GM12878 (cell line): ENCODE measurements around the gene DPY19L3.

Experiments
- CBX3 ChIP-seq: fragments of 200-600 bp; sonication (generic); IDR thresholded peaks from 2 replicates; pipeline ENCODE4 v1.6.1; 2016; ENCODE audit warnings: low read depth, borderline replicate concordance
- HDAC2 ChIP-seq: fragments of 200-600 bp; sonication (generic); IDR thresholded peaks from 2 replicates; pipeline ENCODE4 v1.6.1; 2017
- HDAC6 ChIP-seq: fragments of 200-600 bp; sonication (generic); IDR thresholded peaks from one replicate; pipeline ENCODE4 v1.8.0; 2017; ENCODE audit warnings: antibody characterized with exemption; ENCODE audit not compliant: unreplicated experiment
- IRF3 ChIP-seq: fragments of 450-650 bp; IDR thresholded peaks from 2 replicates; pipeline ENCODE4 v1.6.1; 2014; ENCODE audit warnings: mild to moderate bottlenecking
- NFIC ChIP-seq: IDR thresholded peaks from 2 replicates; pipeline ENCODE4 v1.6.1; 2012; ENCODE audit warnings: low read depth, mild to moderate bottlenecking, inconsistent platforms, low read length, moderate library complexity
- PAX8 ChIP-seq: fragments of 450-650 bp; IDR thresholded peaks from 2 replicates; pipeline ENCODE4 v1.6.1; 2017; ENCODE audit warnings: mild to moderate bottlenecking, moderate library complexity
- POLR2A ChIP-seq: IDR thresholded peaks from 2 replicates; pipeline ENCODE4 v1.6.1; 2011; ENCODE audit warnings: low read depth, mild to moderate bottlenecking, low read length
- RAD21 ChIP-seq: IDR thresholded peaks from 2 replicates; pipeline ENCODE4 v1.6.1; 2011; ENCODE audit warnings: mild to moderate bottlenecking, low read depth, low read length, moderate library complexity; ENCODE audit not compliant: insufficient read depth
- RFX5 ChIP-seq: IDR thresholded peaks from 2 replicates; pipeline ENCODE4 v1.6.1; 2011; ENCODE audit warnings: low read depth, low read length, improper control_type of control experiment
- SMC3 ChIP-seq: IDR thresholded peaks from 2 replicates; pipeline ENCODE4 v1.6.1; 2011; ENCODE audit warnings: low read length, improper control_type of control experiment, borderline replicate concordance
- SP1 ChIP-seq: IDR thresholded peaks from one replicate; pipeline ENCODE4 v1.6.1; 2011; ENCODE audit warnings: low read depth, low read length
- TF ChIP-seq, protein P1 (sequence below), 3 experiments: IDR thresholded peaks in 2 of 3; conservative IDR thresholded peaks in 1 of 3; 2 replicates each; pipeline ENCODE4 v1.5.1; 2011; ENCODE audit warnings: low read depth in 3 of 3, low read length in 3 of 3, mild to moderate bottlenecking in 3 of 3, control low read depth in 2 of 3, moderate library complexity in 2 of 3, inconsistent platforms in 1 of 3, mixed read lengths in 1 of 3; ENCODE audit not compliant: control insufficient read depth in 2 of 3, insufficient read depth in 1 of 3; ENCODE audit errors: extremely low read depth in 1 of 3
- TF ChIP-seq, protein P2 (sequence below): IDR thresholded peaks from 2 replicates; pipeline ENCODE4 v1.6.1; 2011; ENCODE audit warnings: borderline replicate concordance, low read depth, mild to moderate bottlenecking, moderate library complexity, mixed read lengths, low read length; ENCODE audit not compliant: insufficient read depth; ENCODE audit errors: extremely low read length

- TF ChIP-seq POLR2A (no peak), HDAC6 (no peak), SP1 (no peak), SMC3 (no peak), PAX8 (no peak), HDAC2 (no peak), NFIC (no peak), CBX3 (no peak), RFX5 (no peak), IRF3 (no peak), RAD21 (no peak)
- TF ChIP-seq, protein P1, sequence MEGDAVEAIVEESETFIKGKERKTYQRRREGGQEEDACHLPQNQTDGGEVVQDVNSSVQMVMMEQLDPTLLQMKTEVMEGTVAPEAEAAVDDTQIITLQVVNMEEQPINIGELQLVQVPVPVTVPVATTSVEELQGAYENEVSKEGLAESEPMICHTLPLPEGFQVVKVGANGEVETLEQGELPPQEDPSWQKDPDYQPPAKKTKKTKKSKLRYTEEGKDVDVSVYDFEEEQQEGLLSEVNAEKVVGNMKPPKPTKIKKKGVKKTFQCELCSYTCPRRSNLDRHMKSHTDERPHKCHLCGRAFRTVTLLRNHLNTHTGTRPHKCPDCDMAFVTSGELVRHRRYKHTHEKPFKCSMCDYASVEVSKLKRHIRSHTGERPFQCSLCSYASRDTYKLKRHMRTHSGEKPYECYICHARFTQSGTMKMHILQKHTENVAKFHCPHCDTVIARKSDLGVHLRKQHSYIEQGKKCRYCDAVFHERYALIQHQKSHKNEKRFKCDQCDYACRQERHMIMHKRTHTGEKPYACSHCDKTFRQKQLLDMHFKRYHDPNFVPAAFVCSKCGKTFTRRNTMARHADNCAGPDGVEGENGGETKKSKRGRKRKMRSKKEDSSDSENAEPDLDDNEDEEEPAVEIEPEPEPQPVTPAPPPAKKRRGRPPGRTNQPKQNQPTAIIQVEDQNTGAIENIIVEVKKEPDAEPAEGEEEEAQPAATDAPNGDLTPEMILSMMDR (IDR thresholded peaks at IDR 0.05 in 2 of 3, conservative IDR thresholded peaks at IDR 0.05 in 1 of 3; ENCODE audit: control insufficient read depth in 2 of 3, extremely low read depth in 1 of 3, insufficient read depth in 1 of 3, low read depth in 3 of 3, low read length in 3 of 3): no peak
- TF ChIP-seq, protein P2, sequence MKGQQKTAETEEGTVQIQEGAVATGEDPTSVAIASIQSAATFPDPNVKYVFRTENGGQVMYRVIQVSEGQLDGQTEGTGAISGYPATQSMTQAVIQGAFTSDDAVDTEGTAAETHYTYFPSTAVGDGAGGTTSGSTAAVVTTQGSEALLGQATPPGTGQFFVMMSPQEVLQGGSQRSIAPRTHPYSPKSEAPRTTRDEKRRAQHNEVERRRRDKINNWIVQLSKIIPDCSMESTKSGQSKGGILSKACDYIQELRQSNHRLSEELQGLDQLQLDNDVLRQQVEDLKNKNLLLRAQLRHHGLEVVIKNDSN: no peak
These were observed 117.4 kb downstream of the DPY19L3 start for GRCh38 chr19:32522967-32523366.
